Activated CD8-positive, alpha-beta T cell treated with anti-CD3 and anti-CD28 coated beads for 36 hours (primary cell): Measurements from ENCODE around the gene POC5. TPM values are rescaled to one million over a fixed set of nuclear protein-coding genes. Genes with fewer than 3 reads are reported as not detected.

Source experiments
- ATAC-seq: fragments of 200-7000 bp; cut with Tn5 transposase; one replicate; pipeline ENCODE4 v1.10.0; 2021; ENCODE audit warnings: mild to moderate bottlenecking, moderate library complexity
- CTCF ChIA-PET: fragments of 350-600 bp; sonication (Branson Sonifier 250); formaldehyde crosslinking; loops from one replicate; lab custom pipeline; 2021; ENCODE audit warnings: antibody characterized with exemption; lab: Charles Lee
- POLR2A ChIA-PET: fragments of 350-600 bp; sonication (Branson Sonifier 250); formaldehyde crosslinking; loops from one replicate; lab custom pipeline; 2021; ENCODE audit warnings: antibody characterized with exemption; lab: Charles Lee
- DNase-seq: peaks from one replicate; pipeline ENCODE4 v3.0.0-alpha.2; 2020
- H3K27ac Mint-ChIP-seq: one replicate; pipeline ENCODE4 v1.8.0; 2021; ENCODE audit warnings: mild to moderate bottlenecking, mixed read lengths
- H3K27me3 Mint-ChIP-seq: one replicate; pipeline ENCODE4 v1.8.0; 2021; ENCODE audit warnings: mixed read lengths
- H3K36me3 Mint-ChIP-seq: one replicate; pipeline ENCODE4 v1.8.0; 2021; ENCODE audit warnings: low read depth, mixed read lengths
- H3K4me1 Mint-ChIP-seq: one replicate; pipeline ENCODE4 v1.8.0; 2021; ENCODE audit warnings: low read depth, mixed read lengths
- H3K4me3 Mint-ChIP-seq: one replicate; pipeline ENCODE4 v1.8.0; 2021; ENCODE audit warnings: mild to moderate bottlenecking, moderate library complexity, mixed read lengths
- H3K9me3 Mint-ChIP-seq: one replicate; pipeline ENCODE4 v1.8.0; 2021; ENCODE audit warnings: mixed read lengths
- intact Hi-C: fragments of 100-400 bp; cut with micrococcal nuclease; formaldehyde crosslinking; loops from one replicate; pipeline ENCODE4 v1.10.0; 2022
- total RNA-seq, 2 experiments: library from RNA; stranded (reverse); gene quantifications; one replicate each; pipeline ENCODE4 v1.2.3, GENCODE V29; 2021
- TF ChIP-seq, protein P1 (sequence below): fragments of 200-600 bp; IDR thresholded peaks from one replicate; pipeline ENCODE4 v1.8.0; 2022; ENCODE audit warnings: antibody characterized with exemption, mild to moderate bottlenecking

Gene POC5
- total RNA-seq, 2 experiments from 2014 or later: 14.5 to 15.7 TPM

GRCh38 chr5:75659791-75660450, 57.3 kb downstream of the POC5 start:
- ATAC-seq: no peak

GRCh38 chr5:75656311-75657003, 60.8 kb downstream of the POC5 start:
- CTCF ChIA-PET: no interaction called here
- H3K9me3 Mint-ChIP-seq: no peaks in the 10 kb centered on the region
- no peak overlapping the region for H3K27ac Mint-ChIP-seq
- H3K36me3 Mint-ChIP-seq: no peaks in the 10 kb centered on the region
- no peak overlapping the region for H3K4me3 Mint-ChIP-seq
- H3K27me3 Mint-ChIP-seq: no peaks in the 10 kb centered on the region
- POLR2A ChIA-PET: no interaction called here
- ATAC-seq (no peak), DNase-seq (no peak)
- intact Hi-C loops: no loop called here
- TF ChIP-seq, protein P1, sequence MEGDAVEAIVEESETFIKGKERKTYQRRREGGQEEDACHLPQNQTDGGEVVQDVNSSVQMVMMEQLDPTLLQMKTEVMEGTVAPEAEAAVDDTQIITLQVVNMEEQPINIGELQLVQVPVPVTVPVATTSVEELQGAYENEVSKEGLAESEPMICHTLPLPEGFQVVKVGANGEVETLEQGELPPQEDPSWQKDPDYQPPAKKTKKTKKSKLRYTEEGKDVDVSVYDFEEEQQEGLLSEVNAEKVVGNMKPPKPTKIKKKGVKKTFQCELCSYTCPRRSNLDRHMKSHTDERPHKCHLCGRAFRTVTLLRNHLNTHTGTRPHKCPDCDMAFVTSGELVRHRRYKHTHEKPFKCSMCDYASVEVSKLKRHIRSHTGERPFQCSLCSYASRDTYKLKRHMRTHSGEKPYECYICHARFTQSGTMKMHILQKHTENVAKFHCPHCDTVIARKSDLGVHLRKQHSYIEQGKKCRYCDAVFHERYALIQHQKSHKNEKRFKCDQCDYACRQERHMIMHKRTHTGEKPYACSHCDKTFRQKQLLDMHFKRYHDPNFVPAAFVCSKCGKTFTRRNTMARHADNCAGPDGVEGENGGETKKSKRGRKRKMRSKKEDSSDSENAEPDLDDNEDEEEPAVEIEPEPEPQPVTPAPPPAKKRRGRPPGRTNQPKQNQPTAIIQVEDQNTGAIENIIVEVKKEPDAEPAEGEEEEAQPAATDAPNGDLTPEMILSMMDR: no peak
- H3K4me1 Mint-ChIP-seq: peaks cover 2% of the 10 kb centered on the region

More at GRCh38 chr5:75659791-75660450, 57.3 kb downstream of the POC5 start:
- POLR2A ChIA-PET: no interaction called here
- no peak overlapping the region for H3K4me3 Mint-ChIP-seq
- no peak overlapping the region for H3K27ac Mint-ChIP-seq
- no peaks in the 10 kb centered on the region for H3K36me3 Mint-ChIP-seq
- H3K9me3 Mint-ChIP-seq: no peaks in the 10 kb centered on the region
- intact Hi-C loops: loop anchor here (10.0 kb wide), 1 partner anchor 425 kb away; the partner anchor contains the start of gene ANKRD31
- H3K4me1 Mint-ChIP-seq: peaks cover 2% of the 10 kb centered on the region
- CTCF ChIA-PET: interaction anchor here (1.2 kb wide), 1 partner anchor 9 kb away, joined by 3 read pairs; no protein-coding TSS in a partner anchor
- no peak for DNase-seq
- TF ChIP-seq, protein P1: no peak
- no peaks in the 10 kb centered on the region for H3K27me3 Mint-ChIP-seq

DNA sequence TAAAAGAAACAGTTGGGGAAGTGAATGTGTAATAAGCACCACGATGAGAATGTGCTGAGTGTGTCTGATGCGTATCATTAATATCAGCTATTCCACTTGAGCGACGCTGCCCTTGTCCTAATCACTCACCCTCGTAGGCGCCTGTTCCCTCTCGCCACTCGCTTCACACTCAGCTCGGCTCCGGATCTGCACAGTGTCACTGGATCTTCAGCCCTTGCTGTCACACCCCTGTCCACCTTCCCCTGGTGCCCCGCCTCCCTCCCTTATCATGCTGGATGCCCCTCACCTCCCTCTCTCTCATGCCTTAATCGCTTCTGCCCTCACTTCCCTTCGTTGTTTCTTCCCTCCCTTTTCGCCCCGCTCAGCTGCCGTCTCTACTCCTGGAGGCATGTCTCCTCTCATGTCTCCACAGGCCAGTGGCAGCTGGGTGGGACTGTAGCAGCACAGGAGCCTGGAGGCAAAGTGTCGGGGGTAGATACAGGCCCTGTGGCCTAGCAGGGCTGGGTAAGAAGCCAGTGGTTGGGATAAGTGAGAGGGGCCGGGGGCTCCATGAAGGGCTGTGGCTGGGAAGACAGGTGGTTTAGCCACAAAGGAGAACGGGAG, 62.4 kb downstream of the POC5 start:
- no peak overlapping the region for H3K4me3 Mint-ChIP-seq
- no peaks in the 10 kb centered on the region for H3K27me3 Mint-ChIP-seq
- no peaks in the 10 kb centered on the region for H3K9me3 Mint-ChIP-seq
- intact Hi-C loops: no loop called here
- TF ChIP-seq, protein P1: no peak
- ChIA-PET CTCF (no interaction called here), POLR2A (no interaction called here)
- no peak for DNase-seq
- no peak for ATAC-seq
- no peaks in the 10 kb centered on the region for H3K4me1 Mint-ChIP-seq
- H3K36me3 Mint-ChIP-seq: no peaks in the 10 kb centered on the region
- no peak overlapping the region for H3K27ac Mint-ChIP-seq

DNA sequence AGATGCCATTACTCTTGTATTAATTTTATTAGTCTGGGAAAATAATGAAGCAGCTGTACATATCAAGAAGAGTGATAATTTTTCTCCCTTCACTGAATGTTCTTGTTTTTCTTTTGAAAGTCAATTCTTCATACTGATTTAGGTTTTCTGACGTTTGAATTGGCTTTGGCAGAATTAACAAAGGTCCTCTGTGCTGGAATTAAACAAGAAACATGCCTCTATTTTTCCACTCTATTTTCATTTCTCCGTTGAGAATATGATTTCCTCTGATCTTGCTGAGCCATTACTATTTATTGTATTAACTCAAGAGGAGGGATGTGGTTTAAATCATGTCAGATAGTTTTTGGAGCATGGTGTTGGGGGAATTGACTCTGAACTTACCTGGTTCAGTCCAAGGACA, 63.7 kb downstream of the POC5 start:
- no peaks in the 10 kb centered on the region for H3K27me3 Mint-ChIP-seq
- no peak overlapping the region for H3K4me3 Mint-ChIP-seq
- ATAC-seq: no peak
- DNase-seq: no peak
- ChIA-PET POLR2A (no interaction called here), CTCF (no interaction called here)
- TF ChIP-seq, protein P1: no peak
- intact Hi-C loops: no loop called here
- no peak overlapping the region for H3K27ac Mint-ChIP-seq
- H3K36me3 Mint-ChIP-seq: no peaks in the 10 kb centered on the region
- H3K4me1 Mint-ChIP-seq: no peaks in the 10 kb centered on the region
- no peaks in the 10 kb centered on the region for H3K9me3 Mint-ChIP-seq
